GM12878 (cell line): ENCODE data around the gene TTC22. TPM values are rescaled to one million over a fixed set of nuclear protein-coding genes. Genes with fewer than 3 reads are reported as not detected.

ENCODE experiments used
- ETV6 ChIP-seq, 2 experiments: fragments of 450-650 bp in 1 of 2; IDR thresholded peaks in 1 of 2; conservative IDR thresholded peaks in 1 of 2; 2 replicates each; pipeline ENCODE4 v1.6.1; 2014; ENCODE audit warnings: antibody characterized with exemption in 1 of 2, borderline replicate concordance in 1 of 2, low read depth in 1 of 2, mild to moderate bottlenecking in 1 of 2, moderate library complexity in 1 of 2
- EZH2 ChIP-seq: IDR thresholded peaks from 2 replicates; pipeline ENCODE4 v1.6.1; 2012; ENCODE audit warnings: low read depth, mild to moderate bottlenecking, control low read depth, inconsistent platforms, low read length, borderline replicate concordance; ENCODE audit not compliant: control insufficient read depth
- FOXK2 ChIP-seq: fragments of 450-650 bp; IDR thresholded peaks from 2 replicates; pipeline ENCODE4 v1.6.1; 2017; ENCODE audit warnings: mild to moderate bottlenecking, moderate library complexity
- FOXM1 ChIP-seq: IDR thresholded peaks from 2 replicates; pipeline ENCODE4 v1.6.1; 2012; ENCODE audit warnings: low read depth, mild to moderate bottlenecking, inconsistent platforms, low read length, moderate library complexity
- GATAD2B ChIP-seq: fragments of 450-650 bp; conservative IDR thresholded peaks from 2 replicates; pipeline ENCODE4 v1.6.1; 2017; ENCODE audit warnings: low read depth, mild to moderate bottlenecking, moderate library complexity
- HDAC2 ChIP-seq: fragments of 200-600 bp; sonication (generic); IDR thresholded peaks from 2 replicates; pipeline ENCODE4 v1.6.1; 2017
- HDAC6 ChIP-seq: fragments of 200-600 bp; sonication (generic); IDR thresholded peaks from one replicate; pipeline ENCODE4 v1.8.0; 2017; ENCODE audit warnings: antibody characterized with exemption; ENCODE audit not compliant: unreplicated experiment
- MEF2A ChIP-seq: IDR thresholded peaks from 2 replicates; pipeline ENCODE4 v1.6.1; 2011; ENCODE audit warnings: low read depth, mild to moderate bottlenecking, low read length, moderate library complexity; ENCODE audit not compliant: insufficient read depth
- NFIC ChIP-seq: IDR thresholded peaks from 2 replicates; pipeline ENCODE4 v1.6.1; 2012; ENCODE audit warnings: low read depth, mild to moderate bottlenecking, inconsistent platforms, low read length, moderate library complexity
- PAX5 ChIP-seq: IDR thresholded peaks from 2 replicates; pipeline ENCODE4 v1.6.1; 2011; ENCODE audit warnings: low read depth, low read length, borderline replicate concordance
- POLR2A ChIP-seq: IDR thresholded peaks from 2 replicates; pipeline ENCODE4 v1.6.1; 2011; ENCODE audit warnings: low read depth, mild to moderate bottlenecking, low read length
- RBBP5 ChIP-seq: fragments of 200-600 bp; sonication (generic); conservative IDR thresholded peaks from 2 replicates; pipeline ENCODE4 v1.6.1; 2016
- polyA plus RNA-seq, 11 experiments: library from polyadenylated mRNA; depleted of rRNA in 4 of 11; unstranded in 6 of 11; stranded (reverse) in 5 of 11; fragments of >200 nt; fragmentation: Nextera tagmentation in 4 of 11; fragmentation: Illumina TruSeq in 1 of 11; extraction: Ambion mirVana in 4 of 11; extraction: Trizol in 1 of 11; gene quantifications; 1 replicate in 1 of 11; 2 replicates in 10 of 11; pipeline versions ENCODE4 v1.2.1 to v1.2.3, GENCODE V29; 2011 to 2016; ENCODE audit warnings: inconsistent platforms in 2 of 11, missing spikeins in 2 of 11, low read depth in 1 of 11
- total RNA-seq, 4 experiments: library from RNA; depleted of rRNA in 3 of 4; stranded (reverse); fragments of >200 nt in 3 of 4; fragmentation: Illumina TruSeq in 1 of 4; extraction: Trizol in 1 of 4; gene quantifications; 2 replicates each; pipeline versions ENCODE4 v1.2.1 to v1.2.3, GENCODE V29; 2013 to 2021
- TF ChIP-seq, protein P1 (sequence below): fragments of 150-350 bp; IDR thresholded peaks from 2 replicates; pipeline ENCODE4 v1.6.1; 2016; ENCODE audit warnings: low read depth, low read length
- TF ChIP-seq, protein P2 (sequence below): IDR thresholded peaks from 2 replicates; pipeline ENCODE4 v1.6.1; 2011; ENCODE audit warnings: mild to moderate bottlenecking, low read depth, low read length, moderate library complexity; ENCODE audit not compliant: insufficient replicate concordance
- TF ChIP-seq, protein P3 (sequence below): fragments of 450-650 bp; IDR thresholded peaks from 2 replicates; pipeline ENCODE4 v1.6.1; 2016; ENCODE audit warnings: mild to moderate bottlenecking
- TF ChIP-seq, protein P4 (sequence below): fragments of 450-650 bp; IDR thresholded peaks from 2 replicates; pipeline ENCODE4 v1.6.1; 2017; ENCODE audit warnings: mild to moderate bottlenecking, low read depth, inconsistent platforms; ENCODE audit not compliant: poor library complexity, severe bottlenecking

Gene TTC22
- total and polyA plus RNA-seq, 10 of the 15 experiments (the other 5 are each of a cell fraction or from before 2014, with no cell fraction given): 0.64 to 5.1 (median 1.9) TPM

DNA sequence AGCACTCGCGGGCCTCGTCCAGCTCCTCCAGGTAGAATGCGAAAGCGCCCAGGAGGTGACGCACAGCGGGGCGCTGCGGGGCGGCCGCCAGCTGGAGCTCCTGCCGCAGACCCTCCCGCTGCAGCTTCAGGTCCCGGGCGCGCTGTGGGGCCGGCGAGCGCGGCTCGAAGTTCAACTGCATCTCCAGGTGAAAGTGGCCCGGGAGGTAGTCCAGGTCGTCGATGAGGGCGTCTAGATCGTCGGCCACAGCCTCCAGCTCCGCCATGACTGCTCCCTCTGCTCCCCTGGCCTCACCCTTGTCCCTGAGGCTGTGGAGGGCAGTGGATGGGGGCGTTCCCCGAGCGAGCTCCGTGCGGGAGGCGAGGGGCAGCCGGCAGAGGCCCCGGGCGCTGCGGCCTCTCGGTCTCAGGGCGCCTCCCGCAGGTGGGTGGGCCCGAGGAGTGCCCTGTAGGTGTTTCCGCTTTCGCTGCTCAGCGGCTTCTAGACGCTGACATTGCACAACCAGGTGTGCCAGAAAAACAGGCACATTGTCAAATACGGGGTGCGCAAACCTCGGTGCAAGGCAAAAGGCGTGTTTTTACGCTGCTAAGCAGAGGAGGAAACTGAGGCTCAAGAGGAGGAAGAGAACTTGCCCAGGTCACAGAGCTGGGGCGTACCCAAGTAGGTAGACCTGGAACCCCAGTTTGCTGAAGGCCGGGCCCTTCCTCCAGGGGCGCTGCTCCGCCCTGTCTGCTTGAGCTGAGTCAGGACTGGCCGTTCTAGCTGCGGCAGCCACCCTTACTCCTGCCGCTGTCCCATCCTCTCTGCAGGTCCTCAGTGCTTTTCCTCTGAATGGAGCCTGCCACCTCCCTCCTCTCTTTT, at the start of gene TTC22 (continued):
- TF ChIP-seq, protein P1, sequence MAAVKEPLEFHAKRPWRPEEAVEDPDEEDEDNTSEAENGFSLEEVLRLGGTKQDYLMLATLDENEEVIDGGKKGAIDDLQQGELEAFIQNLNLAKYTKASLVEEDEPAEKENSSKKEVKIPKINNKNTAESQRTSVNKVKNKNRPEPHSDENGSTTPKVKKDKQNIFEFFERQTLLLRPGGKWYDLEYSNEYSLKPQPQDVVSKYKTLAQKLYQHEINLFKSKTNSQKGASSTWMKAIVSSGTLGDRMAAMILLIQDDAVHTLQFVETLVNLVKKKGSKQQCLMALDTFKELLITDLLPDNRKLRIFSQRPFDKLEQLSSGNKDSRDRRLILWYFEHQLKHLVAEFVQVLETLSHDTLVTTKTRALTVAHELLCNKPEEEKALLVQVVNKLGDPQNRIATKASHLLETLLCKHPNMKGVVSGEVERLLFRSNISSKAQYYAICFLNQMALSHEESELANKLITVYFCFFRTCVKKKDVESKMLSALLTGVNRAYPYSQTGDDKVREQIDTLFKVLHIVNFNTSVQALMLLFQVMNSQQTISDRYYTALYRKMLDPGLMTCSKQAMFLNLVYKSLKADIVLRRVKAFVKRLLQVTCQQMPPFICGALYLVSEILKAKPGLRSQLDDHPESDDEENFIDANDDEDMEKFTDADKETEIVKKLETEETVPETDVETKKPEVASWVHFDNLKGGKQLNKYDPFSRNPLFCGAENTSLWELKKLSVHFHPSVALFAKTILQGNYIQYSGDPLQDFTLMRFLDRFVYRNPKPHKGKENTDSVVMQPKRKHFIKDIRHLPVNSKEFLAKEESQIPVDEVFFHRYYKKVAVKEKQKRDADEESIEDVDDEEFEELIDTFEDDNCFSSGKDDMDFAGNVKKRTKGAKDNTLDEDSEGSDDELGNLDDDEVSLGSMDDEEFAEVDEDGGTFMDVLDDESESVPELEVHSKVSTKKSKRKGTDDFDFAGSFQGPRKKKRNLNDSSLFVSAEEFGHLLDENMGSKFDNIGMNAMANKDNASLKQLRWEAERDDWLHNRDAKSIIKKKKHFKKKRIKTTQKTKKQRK: no peak
- TF ChIP-seq HDAC2: no peak
- TF ChIP-seq, protein P2, sequence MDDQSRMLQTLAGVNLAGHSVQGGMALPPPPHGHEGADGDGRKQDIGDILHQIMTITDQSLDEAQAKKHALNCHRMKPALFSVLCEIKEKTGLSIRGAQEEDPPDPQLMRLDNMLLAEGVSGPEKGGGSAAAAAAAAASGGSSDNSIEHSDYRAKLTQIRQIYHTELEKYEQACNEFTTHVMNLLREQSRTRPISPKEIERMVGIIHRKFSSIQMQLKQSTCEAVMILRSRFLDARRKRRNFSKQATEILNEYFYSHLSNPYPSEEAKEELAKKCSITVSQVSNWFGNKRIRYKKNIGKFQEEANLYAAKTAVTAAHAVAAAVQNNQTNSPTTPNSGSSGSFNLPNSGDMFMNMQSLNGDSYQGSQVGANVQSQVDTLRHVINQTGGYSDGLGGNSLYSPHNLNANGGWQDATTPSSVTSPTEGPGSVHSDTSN: no peak
- TF ChIP-seq GATAD2B: no peak
- TF ChIP-seq NFIC: no peak
- no peak for TF ChIP-seq PAX5
- no peak for TF ChIP-seq FOXK2
- TF ChIP-seq EZH2: no peak
- TF ChIP-seq HDAC6: no peak
- TF ChIP-seq FOXM1: no peak
- TF ChIP-seq ETV6 (conservative IDR thresholded peaks at IDR 0.05 in 1 of 2, IDR thresholded peaks at IDR 0.05 in 1 of 2; ENCODE audit: borderline replicate concordance in 1 of 2, low read depth in 1 of 2): 0 out of 4 replicates have a peak, but pooled peaks of 1 of the 2 experiments have one; percentile 19
- no peak for TF ChIP-seq RBBP5
- TF ChIP-seq, protein P3, sequence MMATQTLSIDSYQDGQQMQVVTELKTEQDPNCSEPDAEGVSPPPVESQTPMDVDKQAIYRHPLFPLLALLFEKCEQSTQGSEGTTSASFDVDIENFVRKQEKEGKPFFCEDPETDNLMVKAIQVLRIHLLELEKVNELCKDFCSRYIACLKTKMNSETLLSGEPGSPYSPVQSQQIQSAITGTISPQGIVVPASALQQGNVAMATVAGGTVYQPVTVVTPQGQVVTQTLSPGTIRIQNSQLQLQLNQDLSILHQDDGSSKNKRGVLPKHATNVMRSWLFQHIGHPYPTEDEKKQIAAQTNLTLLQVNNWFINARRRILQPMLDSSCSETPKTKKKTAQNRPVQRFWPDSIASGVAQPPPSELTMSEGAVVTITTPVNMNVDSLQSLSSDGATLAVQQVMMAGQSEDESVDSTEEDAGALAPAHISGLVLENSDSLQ: no peak
- TF ChIP-seq, protein P4, sequence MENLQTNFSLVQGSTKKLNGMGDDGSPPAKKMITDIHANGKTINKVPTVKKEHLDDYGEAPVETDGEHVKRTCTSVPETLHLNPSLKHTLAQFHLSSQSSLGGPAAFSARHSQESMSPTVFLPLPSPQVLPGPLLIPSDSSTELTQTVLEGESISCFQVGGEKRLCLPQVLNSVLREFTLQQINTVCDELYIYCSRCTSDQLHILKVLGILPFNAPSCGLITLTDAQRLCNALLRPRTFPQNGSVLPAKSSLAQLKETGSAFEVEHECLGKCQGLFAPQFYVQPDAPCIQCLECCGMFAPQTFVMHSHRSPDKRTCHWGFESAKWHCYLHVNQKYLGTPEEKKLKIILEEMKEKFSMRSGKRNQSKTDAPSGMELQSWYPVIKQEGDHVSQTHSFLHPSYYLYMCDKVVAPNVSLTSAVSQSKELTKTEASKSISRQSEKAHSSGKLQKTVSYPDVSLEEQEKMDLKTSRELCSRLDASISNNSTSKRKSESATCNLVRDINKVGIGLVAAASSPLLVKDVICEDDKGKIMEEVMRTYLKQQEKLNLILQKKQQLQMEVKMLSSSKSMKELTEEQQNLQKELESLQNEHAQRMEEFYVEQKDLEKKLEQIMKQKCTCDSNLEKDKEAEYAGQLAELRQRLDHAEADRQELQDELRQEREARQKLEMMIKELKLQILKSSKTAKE: peak; percentile 38
- TF ChIP-seq POLR2A: peak; percentile 76
- no peak for TF ChIP-seq MEF2A
